ENCODE measurements around the gene CHST15.

Gene CHST15

GRCh38 chr10:123995461-123996131 lies 97.8 kb downstream of the CHST15 start:
- Histone ChIP-seq H3K27me3 (ENCODE audit: insufficient read depth, poor library complexity, severe bottlenecking) (peaks cover 36% of the 10 kb centered on the region), H3K27ac (replicated peaks) (no peak overlapping the region), H3K4me3 (replicated peaks; ENCODE audit: insufficient read depth, low read length) (no peak overlapping the region)
- TF ChIP-seq SPI1 (IDR thresholded peaks at IDR 0.05; ENCODE audit: borderline replicate concordance, low read depth) (no peak), REST (IDR thresholded peaks at IDR 0.05; ENCODE audit: insufficient replicate concordance, low read depth) (no peak), GABPA (IDR thresholded peaks at IDR 0.05; ENCODE audit: low read depth) (no peak), POLR2AphosphoS5 (IDR thresholded peaks at IDR 0.05; ENCODE audit: low read depth) (no peak), CTCF (IDR thresholded peaks at IDR 0.05; ENCODE audit: insufficient read depth, low read length) (no peak)
- peak in 1 of 2 experiments; percentile 32 for DNase-seq (ENCODE audit: low read depth in 1 of 2, low spot score in 1 of 2)

- Histone ChIP-seq H3K27me3 (ENCODE audit: insufficient read depth, poor library complexity, severe bottlenecking) (peaks cover 42% of the 10 kb centered on the region), H3K27ac (replicated peaks) (no peak overlapping the region), H3K4me3 (replicated peaks; ENCODE audit: insufficient read depth, low read length) (no peak overlapping the region)
- no peak for DNase-seq (ENCODE audit: low read depth in 1 of 2, low spot score in 1 of 2)
- no peak for TF ChIP-seq REST (IDR thresholded peaks at IDR 0.05; ENCODE audit: insufficient replicate concordance, low read depth)
- no peak for TF ChIP-seq SPI1 (IDR thresholded peaks at IDR 0.05; ENCODE audit: borderline replicate concordance, low read depth)
Measured at GRCh38 chr10:123995082-123995460, 98.3 kb downstream of the CHST15 start.

DNA sequence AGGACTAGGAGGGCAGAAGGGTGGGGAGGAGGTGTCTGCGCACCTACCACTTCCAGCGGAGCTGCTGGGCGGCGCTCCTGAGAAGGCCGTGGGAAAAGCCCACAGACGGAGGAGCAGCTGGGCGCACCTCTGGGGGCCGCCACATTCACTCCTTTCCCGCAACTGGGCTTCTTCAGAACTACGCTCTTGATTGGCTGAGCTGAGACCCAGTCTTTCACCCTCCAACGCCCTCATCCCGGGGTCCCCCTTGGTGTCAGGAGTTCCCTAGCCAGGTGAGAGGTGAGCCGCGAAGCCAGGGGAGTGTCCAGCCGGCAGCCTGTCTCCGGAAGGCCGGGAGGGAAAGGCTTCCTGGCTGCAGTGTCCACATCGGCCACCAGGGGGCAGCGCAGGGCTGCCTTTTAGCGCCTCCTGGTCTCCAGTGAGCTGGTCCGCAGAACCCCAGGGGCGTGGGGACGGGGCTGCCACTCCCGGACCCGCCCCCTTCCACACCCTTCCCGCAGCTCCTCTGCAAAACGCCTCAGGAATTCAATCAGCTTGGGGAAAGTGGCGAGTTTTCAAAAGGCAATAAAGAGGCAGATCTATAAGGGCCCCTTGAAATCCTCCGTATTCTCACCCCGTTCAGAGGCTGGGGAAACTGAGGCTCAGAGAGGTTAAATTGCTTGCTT lies 98.8 kb downstream of the CHST15 start:
- H3K27ac ChIP-seq (replicated peaks), result no peak overlapping the region
- TF ChIP-seq SPI1 (IDR thresholded peaks at IDR 0.05; ENCODE audit: borderline replicate concordance, low read depth) (no peak), CTCF (IDR thresholded peaks at IDR 0.05; ENCODE audit: insufficient read depth, low read length) (peak; percentile 77)
- DNase-seq (ENCODE audit: low read depth in 1 of 2, low spot score in 1 of 2), result peak; percentile 33 to 61
- H3K4me3 ChIP-seq (replicated peaks; ENCODE audit: insufficient read depth, low read length), result no peak overlapping the region
- H3K27me3 ChIP-seq (ENCODE audit: insufficient read depth, poor library complexity, severe bottlenecking), result peaks cover 42% of the 10 kb centered on the region

GRCh38 chr10:123993534-123994416 lies 99.6 kb downstream of the CHST15 start:
- H3K27me3 ChIP-seq (ENCODE audit: insufficient read depth, poor library complexity, severe bottlenecking), result peaks cover 45% of the 10 kb centered on the region
- H3K27ac ChIP-seq (replicated peaks), result no peak overlapping the region
- no peak for DNase-seq (ENCODE audit: low read depth in 1 of 2, low spot score in 1 of 2)
- TF ChIP-seq SPI1 (IDR thresholded peaks at IDR 0.05; ENCODE audit: borderline replicate concordance, low read depth) (no peak), REST (IDR thresholded peaks at IDR 0.05; ENCODE audit: insufficient replicate concordance, low read depth) (no peak), POLR2AphosphoS5 (IDR thresholded peaks at IDR 0.05; ENCODE audit: low read depth) (no peak), CTCF (IDR thresholded peaks at IDR 0.05; ENCODE audit: insufficient read depth, low read length) (no peak), GABPA (IDR thresholded peaks at IDR 0.05; ENCODE audit: low read depth) (no peak)
- no peak overlapping the region for H3K4me3 ChIP-seq (replicated peaks; ENCODE audit: insufficient read depth, low read length)
